GM19397 (cell line): ENCODE data around the gene TBP.
A peak's percentile ranks its signal among the peaks of the same experiment; 100 is the strongest.

ENCODE experiments used
- ATAC-seq: cut with Tn5 transposase; IDR thresholded peaks from one replicate; pipeline ENCODE4 v1.9.1; 2021; ENCODE audit warnings: mild to moderate bottlenecking, moderate library complexity; ENCODE audit not compliant: unreplicated experiment

TBP gene

GRCh38 chr6:170533792-170534191 lies 20.4 kb upstream of the TBP start:
- no peak for ATAC-seq

DNA sequence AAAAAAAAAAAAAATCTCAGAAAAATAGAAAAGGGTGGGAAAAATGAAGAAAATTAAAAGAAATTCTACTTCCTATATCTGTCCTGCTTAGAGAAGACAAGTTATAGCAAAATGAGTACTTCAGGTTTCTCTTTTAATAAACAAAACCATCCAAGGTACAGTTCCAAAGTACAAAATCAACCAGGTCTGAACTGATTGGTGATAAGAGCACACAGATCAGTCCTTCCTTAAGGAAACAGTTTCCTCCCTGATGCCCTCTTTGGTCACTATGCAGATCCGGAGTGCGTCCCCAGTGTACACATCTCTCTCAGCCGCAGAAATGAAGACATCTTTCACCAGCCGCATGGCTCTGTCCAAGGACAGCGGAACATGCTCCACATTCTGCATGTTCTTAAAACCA lies 19.2 kb upstream of the TBP start:
- ATAC-seq = no peak

- no peak for ATAC-seq
Measured at GRCh38 chr6:170536671-170537070, 17.5 kb upstream of the TBP start.

- ATAC-seq = no peak
Measured at GRCh38 chr6:170537329-170537728, 16.8 kb upstream of the TBP start.

DNA sequence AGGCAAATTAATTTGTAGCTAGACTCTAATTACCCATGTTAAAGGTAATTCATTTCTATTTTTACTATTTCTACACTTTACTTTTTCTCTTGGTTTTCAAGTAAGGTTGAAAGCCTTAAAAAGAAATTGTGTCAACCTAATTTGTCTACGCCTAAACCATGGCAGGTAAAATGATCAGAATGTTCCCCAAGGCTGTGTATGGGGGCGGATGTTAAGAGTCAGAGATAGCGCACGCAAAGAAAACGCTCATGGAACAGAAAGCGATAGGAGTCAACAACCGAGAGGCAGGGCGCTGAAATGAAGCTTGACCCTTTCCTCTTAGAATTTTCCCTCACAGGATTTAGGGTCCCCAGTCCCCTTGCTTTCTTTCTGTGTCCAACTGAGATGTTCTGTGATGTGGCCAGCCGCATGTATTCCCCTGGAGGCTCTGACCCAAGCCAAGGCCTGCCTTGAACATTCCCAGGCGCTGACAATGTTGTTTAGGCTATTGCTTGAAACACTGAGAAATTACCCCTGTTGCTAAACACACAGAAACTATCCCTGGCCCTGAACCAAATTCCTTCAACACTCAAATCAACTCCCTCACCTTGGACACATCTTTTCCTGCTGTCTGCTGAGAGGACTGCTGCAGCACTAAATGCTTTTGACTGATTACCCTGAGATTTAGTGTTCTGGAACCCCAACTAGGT lies 12.0 kb upstream of the TBP start:
- ATAC-seq = no peak

DNA sequence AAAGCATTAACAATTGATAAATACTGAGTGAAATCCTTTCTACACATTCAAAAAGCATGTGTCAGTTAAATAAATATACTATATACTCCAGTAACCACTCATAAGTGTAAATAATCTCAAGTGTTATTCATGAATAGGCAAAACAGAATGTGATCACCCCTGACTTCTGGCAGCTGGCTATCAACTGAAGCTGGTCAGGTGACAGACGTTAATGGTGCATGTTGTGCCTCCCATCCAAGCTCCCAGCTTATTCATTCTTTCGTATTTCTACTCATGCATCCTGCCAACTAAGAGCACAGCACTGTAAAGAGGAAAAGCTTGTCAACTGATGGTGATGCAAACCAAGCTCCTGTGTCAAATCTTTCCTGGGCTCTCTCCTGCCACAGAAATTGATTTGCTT lies 8.8 kb upstream of the TBP start:
- no peak for ATAC-seq

DNA sequence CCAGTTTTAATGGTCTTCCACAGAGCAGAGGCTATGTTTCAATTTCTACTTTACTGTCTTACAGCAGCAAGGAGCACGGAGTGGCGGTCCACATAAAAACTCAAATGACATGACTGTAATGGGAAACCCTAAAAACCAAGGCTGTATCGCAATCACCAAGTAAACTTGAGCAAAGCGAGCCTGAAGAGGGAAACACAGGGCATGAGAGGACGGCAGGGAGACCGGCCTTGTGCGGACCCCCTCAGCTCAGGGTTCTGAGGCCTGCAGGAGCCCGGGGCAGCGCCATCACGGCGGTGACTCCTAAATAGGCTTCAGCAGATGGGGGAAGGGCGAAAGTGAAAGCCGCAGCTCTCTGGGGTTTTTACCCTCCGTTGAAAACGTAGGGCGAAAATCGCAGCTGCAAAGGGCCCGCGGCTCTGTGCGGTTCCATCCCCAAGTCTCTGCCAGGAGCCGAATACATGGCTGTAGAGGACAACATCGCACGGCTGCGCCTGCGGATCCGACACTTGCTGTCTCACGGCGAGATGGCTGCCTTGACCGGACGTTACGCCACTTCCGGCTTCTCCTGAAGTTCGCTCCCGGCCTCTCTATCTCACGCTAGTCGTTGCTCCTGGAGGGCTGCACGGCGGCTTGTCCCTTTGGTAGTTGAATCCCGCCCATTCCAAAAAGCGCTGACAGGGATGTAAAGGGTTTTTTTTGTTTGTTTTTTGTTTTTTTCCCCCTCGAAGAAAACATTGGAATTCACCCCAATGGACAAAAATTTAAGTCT lies 1.2 kb upstream of the TBP start, which contains the start of gene PSMB1:
Gene PSMB1 (minus strand): TSS at position 543 of the 769 bp plus-strand sequence. CDS start 65 bp downstream, at position 478.
- ATAC-seq = peak; percentile 54

- ATAC-seq = peak; percentile 28
Measured at GRCh38 chr6:170553534-170554012, 596 bp upstream of the TBP start.

DNA sequence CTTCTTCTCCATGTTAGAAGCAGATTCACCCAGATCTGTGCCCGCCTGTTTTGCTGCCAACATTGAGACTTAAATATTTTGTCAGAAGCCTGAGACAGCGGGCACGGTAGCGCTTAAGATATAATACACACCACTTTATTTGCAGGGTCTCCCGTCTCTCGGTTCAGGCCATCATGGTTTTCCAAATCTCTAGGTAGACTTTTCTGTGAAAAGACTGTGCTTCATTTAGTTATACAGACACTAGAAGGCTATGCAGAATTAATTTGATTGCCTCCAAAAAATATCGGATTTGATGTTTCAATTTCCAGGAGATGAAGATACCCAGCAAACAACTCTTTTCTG lies 598 bp downstream of the TBP start:
- no peak for ATAC-seq

DNA sequence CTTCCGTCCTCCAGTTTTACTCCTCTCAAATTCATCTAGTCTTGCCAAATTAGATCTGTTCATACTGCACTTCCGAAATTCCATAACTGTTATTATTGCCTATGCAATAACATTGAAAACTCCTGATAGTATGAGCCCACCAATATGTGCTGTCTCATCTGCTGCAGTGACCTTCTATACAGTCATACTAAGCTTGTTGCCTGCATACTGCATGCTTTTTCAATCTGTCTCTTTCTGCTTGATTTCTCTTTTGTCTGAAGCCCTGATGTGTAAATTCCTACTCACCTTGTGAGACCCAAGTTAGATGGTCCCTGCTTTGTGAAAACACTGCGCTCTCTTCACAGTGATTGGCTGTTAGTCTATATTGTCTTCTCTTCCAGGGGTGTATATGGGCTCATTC lies 1.1 kb downstream of the TBP start:
- no peak for ATAC-seq

DNA sequence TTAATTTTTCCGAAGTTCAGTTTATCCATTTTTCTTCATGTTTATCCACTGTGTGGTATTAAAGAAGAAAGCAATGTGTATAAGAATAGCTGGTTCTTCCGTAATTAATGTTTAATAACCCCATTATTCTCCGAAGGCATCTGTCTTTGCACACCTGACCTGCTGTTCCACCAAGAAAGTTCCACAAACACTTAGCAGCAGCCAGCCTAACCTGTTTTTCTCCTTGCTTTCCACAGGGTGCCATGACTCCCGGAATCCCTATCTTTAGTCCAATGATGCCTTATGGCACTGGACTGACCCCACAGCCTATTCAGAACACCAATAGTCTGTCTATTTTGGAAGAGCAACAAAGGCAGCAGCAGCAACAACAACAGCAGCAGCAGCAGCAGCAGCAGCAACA lies 7.4 kb downstream of the TBP start:
- ATAC-seq = no peak

- ATAC-seq = no peak
Measured at GRCh38 chr6:170564936-170565530, 10.9 kb downstream of the TBP start.

GRCh38 chr6:170572704-170573466 lies 18.7 kb downstream of the TBP start:
- ATAC-seq = no peak

DNA sequence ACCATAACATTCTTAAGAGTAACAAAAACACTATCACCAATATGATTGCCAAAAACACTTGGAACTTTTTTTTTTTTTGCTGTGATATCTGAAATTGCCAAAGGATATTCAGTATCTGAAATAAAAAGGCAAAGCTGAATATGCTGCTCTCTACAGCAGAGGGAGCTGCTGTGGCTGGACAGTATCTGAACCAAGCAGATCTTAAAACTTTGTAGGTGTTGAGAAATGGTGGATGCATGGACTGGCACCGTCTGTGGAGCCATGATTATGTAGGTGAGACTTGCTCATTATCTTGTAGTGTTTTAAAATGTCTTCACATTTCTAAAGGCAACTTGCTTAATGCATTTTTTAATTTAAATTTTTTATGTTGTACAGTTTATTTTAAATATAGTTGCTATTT lies 21.1 kb downstream of the TBP start:
- ATAC-seq = no peak

DNA sequence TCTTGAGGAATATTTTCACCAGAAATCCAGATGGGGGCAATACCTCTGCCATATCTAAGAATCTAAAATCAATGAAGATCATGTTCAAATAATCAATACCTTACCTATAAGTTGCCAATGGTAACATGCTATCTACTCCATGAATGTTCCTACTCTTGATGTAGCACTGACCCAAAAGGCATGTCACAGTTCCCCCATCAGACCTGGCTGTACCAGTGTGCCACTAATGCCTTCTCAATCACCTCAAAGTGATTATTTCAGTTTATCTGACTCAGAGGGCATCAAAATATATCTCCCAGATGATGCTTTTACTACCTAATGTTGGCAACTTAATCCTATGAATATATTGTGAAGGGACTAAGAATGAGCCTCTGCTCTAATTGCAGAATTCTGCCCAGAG lies 24.7 kb downstream of the TBP start:
- no peak for ATAC-seq

- no peak for ATAC-seq
Measured at GRCh38 chr6:170583756-170584180, 29.6 kb downstream of the TBP start.

DNA sequence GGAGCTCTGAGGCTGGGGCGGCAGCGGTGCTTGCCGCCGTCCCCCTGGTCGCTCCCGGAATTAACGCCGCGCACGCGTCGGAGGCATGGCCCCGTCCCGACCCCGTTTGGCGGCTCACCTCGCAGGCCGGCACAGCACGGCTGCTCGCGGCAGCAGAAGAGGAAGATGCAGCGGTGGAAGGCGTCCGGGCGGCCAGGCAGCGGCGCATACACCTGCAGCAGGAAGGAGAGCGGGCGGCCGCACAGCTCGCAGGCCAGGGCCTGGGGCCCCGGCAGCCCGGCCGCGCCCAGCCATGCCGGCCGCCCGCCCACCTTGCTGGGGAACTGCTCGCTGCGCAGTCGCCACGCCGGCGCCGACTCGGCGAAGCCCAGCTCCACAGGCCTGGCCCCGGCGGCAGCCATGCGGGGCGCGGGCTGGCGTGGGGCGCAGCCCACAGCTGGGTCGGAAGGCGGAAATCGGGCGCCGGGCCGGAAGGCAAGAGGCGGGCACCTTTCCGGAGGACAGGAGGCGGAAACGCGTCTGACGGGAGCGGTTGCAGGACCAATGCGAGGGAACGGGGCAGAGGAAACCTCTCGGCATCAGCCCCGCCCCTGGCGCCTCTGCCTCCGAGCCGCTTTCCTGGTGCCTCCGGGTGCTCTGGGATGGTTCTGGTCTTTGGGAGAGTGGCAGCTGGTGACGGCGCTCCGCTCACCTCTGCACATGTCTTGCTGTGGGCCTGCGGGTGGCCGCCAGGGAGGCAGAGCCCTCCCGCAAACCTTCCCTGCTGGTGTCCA lies 30.2 kb downstream of the TBP start, which contains the start of gene PDCD2:
Gene PDCD2 (minus strand): TSS at position 457 of the 773 bp plus-strand sequence. CDS start 56 bp downstream, at position 401.
- ATAC-seq = peak; percentile 99

DNA sequence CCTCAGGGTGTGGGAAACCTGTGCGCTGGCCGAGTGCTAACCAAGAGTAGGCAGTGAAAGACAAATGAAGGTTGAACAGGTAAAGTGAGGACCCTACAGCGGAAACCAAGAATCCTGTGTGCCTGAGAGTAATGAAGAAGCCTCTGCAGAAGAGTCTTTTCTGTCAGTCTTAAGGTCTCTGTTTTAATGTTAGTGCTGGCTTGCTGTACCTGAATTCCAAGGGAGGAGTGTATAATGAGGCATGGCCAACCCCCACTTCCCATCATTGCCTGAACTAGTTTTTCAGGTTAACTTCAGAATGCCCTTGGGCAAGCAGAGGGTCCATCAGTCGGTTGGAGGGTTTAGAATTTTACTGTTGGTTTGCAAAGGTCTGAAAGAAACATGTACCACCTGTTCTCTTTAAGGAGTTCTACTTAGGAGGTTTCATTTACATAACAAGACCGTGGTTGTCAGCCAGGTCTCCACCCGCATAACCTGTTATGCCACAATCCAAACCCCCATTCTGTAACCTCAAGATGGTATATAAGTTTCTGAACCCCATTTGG lies 30.9 kb downstream of the TBP start:
- ATAC-seq = peak; percentile 30

GRCh38 chr6:170590725-170591124 lies 36.6 kb downstream of the TBP start:
- no peak for ATAC-seq

- ATAC-seq = no peak
Measured at GRCh38 chr6:170596426-170596825, 42.3 kb downstream of the TBP start.
